GM19099 (cell line): ENCODE measurements around the gene ANKRD52.

Experiments used
- POLR2A ChIP-seq: IDR thresholded peaks from 3 replicates; pipeline ENCODE4 v1.6.1; 2011; ENCODE audit warnings: low read depth; ENCODE audit not compliant: insufficient read length; ENCODE audit errors: extremely low read depth

The ANKRD52 gene

DNA sequence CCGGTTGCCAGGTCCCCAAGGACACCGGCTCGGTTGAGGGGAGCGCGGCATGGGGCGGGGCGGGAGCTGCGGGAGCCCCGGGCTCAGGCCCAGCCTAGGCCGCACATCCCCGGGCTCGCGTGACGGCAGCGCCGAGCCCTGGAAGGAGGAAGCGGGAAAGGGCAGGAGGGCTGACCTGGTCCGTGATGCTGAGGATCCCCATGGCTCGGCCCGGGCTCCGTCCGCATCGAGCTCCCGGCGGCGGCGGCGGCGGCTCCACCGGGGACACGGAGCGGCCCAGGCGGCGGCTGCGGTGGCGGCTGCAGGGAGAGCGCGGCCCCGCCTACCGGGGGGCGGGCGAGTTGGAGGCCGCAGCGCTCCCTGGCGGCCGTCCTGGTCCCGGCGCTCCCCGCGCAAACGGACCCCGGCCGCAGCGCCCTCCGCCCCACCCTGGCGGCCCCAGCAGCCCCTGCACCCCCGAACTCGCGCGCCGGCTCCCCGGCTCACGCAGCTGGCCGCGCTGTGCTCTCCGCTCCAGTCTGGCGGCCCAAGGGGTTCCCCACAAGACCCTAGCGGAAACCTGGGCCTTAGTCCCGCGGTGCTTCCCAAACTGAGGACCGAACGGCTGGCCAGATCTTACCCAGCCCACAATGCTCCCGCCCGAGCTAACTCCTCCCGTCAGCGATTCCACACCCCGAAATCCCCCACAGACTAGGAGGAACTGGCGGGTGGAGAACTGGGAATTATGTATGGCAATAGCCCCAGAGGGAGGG, at the start of gene ANKRD52:
Gene ANKRD52, minus strand, starts transcription at position 317 of the 752 bp plus-strand sequence. Its CDS starts 115 bp downstream, at position 202.
- TF ChIP-seq POLR2A, result peak; percentile 67

DNA sequence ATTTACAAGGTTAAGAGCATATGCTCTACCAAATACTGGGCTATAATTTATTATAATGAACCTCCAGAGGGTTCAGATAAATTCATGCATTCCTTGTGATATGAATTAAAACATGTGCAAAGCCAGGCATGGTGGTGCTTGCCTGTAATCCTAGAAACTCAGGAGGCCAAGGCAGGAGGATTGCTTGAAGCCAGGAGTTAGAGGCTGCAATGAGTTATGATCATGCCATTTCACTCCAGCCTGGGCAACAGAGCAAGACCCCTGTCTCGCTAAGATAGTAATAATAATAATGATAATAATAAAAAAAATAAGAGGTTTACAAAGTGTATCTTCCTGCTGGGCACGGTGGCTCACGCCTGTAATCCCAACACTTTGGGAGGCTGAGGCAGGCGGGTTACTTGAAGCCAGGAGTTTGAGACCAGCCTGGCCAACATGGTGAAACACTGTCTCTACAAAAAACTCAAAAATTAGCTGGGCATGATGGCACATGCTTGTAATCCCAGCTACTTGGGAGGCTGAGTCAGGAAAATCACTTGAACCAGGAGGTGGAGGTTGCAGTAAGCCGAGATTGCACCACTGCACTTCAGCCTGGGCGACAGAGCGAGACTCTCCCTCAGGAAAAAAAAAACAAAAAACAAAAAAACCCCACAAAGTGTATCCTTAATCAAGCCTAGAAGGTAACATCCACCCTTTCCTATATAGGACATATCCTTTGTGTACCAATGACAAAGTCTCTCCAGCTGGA, 49.2 kb upstream of the ANKRD52 start:
- no peak for TF ChIP-seq POLR2A

DNA sequence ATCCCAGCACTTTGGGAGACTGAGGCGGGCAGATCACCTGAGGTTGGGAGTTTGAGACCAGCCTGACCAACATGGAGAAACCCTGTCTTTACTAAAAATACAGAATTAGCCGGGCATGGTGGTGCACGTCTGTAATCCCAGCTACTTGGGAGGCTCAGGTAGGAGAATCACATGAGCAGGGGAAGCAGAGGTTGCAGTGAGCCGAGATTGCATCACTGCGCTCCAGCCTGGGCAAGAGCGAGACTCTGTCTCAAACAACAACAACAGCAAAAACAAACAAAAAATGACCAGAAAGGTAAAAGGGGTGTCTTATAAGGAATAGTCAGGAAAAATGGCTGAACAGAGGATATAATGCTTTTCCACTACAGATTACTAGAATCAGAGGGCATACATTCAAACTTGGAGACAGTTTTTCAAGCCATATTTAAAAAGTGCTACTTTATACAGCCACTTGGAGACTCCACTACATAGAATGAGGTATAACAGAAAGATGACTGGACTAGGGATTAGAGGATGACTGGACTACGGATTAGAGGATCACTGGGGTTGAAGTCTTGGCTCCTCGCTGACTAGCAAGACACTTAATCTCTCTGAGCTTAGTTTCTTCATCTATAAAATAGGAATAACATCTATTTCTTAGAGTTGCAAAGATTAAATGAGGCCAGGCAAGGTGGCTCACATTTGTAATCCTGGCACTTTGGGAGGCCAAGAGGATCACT, 46.8 kb upstream of the ANKRD52 start:
- no peak for TF ChIP-seq POLR2A

DNA sequence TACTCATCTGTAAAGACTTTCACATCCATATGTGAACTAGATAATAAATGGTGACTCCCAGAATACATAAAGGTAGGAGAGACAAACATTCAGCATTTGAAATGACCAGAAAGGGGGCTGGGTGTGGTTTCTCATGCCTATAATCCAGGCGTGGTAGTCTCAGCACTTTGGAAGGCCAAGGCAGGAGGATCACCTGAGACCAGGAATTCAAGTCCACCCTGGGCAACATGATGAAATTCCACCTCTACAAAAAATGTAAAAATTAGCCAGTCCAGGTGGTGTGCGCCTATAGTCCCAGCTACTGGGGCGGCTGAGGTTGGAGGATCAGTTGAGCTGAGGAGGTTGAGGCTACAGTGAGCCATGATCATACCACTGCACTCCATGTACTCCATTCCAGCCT, 46.1 kb upstream of the ANKRD52 start:
- TF ChIP-seq POLR2A, result no peak

DNA sequence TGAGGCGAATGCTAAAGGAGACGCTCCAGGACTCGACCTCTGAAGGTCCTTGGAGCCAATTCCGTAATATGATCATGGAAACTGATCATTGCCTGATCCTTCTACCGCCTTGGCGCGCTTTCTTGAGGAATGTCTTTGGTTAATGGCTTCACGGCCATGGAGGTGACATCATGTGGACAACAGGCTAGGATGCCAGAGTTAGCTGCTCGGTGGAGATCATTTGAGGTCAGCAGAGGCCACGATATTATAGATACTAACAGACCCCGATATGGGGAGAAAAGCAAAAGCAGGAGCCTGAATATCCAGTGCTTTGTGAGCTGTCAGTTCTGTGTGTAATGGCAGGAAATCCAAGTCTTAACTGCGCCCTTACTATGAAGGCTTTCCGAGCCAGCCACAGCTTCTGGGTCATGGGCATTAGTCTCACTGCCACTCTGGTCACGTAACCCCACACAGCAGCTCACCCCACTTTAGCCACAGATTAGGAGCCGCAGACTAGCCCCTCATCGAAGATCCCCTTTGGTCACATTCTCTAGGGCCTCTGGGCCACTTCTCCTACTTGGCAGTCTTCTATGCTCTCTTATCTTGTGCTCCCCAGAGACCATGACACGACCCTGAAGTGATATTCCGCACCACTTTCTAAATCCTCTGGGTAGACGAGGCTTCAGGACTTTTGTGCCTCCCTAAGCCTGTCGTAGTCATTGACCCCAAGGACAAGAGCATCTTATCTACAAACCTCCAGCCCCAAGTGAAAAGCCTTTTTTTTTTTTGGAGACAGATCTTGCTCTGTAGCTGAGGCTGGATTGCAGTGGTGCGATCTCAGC, 42.7 kb upstream of the ANKRD52 start:
- no peak for TF ChIP-seq POLR2A

DNA sequence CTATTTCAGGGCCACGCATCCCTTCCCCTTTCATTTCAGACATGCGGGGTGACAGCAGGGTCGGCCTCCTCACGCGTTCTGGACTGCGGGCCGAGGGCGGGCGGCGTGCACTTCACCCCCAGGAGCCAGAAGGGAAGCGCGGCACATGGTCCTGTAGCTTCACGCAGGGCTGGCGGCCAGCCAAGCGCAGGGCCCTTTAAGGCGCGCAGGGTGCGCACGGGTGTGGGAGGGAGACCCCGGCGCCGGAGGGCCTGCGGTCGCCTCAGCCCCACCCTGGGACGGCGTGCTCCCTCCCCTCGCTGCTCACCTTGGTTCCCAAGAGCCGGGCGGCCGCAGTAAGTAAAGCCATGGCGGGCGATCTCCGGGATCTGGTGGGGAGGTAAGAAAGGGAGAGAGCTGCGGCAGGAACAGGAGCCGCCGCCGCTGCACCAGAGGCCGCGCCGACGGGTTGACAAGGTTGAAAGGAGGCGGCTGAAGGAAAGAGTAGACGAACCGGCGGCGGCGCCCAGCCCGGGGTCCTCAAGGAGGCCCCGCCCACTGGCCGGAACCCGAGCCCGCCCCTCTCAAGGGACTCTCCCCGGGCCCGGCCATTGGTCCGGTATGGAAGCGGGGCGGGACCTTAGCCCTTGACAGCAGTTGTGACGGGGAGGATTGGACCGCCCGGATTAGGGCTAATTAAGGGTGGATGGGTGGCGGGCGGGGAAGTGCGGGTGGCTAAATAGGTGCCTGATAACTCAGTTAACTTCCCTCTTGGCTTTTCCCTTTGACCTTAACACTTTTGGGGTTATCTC, 41.9 kb upstream of the ANKRD52 start, which contains the start of gene CS:
Gene CS, minus strand, starts transcription at position 478 of the 791 bp plus-strand sequence. Its CDS starts 129 bp downstream, at position 349.
- TF ChIP-seq POLR2A, result peak; percentile 81

DNA sequence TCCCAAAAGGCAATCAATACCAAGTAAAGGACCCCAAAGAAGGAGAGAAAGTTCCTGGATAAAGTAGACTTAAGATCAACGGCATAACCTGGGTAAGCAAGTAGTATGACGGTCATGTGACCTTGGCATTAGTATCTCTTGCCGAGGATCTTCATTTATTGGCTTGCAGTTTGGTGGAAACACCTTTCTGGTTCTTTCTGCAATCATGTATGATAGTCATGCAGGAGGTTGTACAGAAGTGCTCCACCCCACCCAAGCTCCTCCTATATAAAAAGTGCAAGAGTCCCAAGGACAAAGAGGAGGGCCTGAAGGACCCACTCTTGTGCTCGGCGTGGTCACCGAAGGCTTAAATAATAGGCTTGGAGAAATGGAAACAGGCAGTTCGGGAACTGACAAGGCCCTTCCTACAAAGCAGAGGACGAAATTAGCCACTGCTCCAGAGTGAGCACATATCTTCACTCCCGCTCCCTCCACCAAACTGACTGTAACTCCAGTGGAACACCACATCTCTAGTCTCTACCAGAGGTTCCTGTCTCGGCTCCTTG, 41.2 kb upstream of the ANKRD52 start:
- TF ChIP-seq POLR2A, result no peak

DNA sequence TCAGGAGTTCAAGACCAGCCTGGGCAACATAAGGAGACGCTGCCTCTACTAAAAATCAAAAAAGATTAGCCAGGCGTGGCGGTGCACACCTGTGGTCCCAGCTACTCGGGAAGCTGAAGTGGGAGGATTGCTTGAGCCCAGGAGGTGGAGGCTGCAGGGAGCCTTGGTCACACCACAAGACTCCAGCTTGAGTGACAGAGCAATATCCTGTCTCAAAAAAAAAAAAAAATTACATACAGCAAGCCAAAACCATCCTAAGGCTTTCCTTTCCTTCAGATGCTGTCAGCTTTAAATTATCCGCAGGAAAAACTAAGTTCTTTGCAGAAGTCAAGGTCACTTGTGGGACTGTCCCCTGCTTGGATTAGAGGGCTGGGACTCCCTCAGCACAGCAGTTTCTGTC, 40.6 kb upstream of the ANKRD52 start:
- TF ChIP-seq POLR2A, result no peak

DNA sequence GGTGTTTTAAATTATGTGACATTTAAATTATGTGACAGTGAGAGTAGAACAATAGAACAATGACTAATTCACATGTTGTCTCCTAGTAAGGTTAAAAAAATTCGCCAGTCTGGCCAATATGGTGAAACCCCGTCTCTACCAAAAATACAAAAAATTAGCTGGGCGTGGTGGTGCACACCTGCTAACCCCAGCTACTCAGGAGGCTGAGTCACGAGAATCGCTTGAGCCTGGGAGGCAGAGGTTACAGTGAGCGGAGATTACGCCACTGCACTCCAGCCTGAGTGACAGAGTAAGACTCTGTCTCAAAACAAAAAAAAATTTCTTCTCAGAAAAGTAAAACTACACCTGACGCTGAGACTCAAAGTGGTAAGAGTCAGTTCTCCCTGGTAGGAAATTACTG, 39.2 kb upstream of the ANKRD52 start:
- no peak for TF ChIP-seq POLR2A

DNA sequence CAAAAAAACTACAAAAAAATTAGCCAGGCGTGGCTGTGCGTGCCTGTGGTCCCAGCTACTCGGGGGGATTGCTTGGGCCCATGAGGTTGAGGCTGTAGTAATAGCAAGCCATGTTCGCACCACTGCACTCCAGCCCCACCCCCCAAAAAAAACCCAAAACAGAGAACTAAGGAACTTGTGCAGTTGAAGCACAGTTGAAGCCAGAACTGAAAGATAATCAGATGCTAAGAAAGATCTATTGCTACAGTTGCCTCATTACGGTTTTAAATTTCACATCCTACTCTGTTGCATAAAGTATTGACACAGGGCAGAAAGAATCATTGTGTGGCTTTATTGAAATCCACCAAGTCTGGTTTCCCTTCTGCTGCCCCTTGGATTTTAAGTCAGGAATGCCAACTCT, 38.1 kb upstream of the ANKRD52 start:
- no peak for TF ChIP-seq POLR2A

DNA sequence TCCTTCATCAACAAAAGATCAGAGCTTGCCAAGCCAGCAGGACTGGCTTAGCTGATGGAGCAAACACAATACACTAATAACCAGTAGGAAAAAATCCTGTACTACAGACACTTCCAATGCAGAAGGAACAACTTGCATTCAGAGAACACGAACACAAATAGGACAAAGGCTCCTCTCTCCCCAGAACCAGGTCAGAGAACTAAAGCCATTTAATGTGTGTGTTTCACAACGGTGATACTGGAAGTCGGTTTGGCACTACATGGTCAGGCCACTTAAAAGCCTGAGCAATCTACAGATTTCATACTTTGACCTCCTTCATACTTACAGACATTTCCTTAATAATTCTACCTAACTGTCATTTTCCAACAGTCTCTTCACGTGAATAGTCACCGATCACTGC, 35.6 kb upstream of the ANKRD52 start:
- TF ChIP-seq POLR2A, result no peak

DNA sequence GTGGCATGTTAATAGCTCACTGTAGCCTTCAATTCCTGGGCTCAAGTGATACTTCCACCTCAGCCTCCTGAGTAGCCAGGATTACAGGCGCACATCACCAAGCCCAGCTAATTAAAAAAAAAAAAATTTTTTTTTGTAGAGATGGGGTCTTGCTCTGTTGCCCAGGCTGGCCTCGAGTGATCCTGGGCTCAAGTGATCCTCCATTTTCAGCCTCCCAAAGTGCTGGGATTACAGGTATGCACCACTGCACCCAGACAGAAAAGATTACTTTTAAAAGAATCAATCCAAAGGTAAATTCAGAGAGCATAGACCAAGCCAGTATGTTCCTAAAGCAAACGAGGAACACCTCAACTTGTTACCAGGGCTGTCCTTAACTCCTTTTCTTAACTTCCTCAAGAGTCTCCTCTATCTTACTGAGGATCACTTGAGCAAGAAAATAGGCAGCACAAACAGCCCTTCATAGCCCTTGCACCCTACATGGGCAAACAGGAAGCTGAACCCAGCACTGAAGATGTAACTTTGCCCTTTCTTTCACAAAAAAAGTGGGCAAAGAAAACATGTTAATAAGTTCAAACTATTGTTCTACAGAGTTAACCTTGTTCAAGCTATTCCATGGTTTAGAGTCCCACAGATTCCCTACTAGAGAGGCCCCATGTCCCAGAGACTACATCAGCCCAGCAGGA, 30.7 kb upstream of the ANKRD52 start:
- TF ChIP-seq POLR2A, result no peak
